NCI-H460 (cell line): ENCODE results near the gene RNF133. TPM values are rescaled to one million over a fixed set of nuclear protein-coding genes. Genes with fewer than 3 reads are reported as not detected.

Experiments used
- small RNA-seq, 2 experiments: library from RNA; depleted of rRNA; stranded (forward); fragments of <200 nt; gene quantifications; one replicate each; pipeline ENCODE3, GENCODE V24; 2014
- total RNA-seq: library from RNA; depleted of rRNA; stranded (reverse); fragments of >200 nt; shearing (Covaris generic); gene quantifications from 2 replicates; pipeline ENCODE4 v1.2.3, GENCODE V29; 2014; rRNA removed

Gene RNF133
- total RNA-seq, 1 experiment from 2014 or later, result 0.40 TPM

Small RNA genes within 50 kb of the gene (small RNA-seq; reads per million reads assigned to genes)
- gene AC006463.1, result 0 reads per million in 2 experiments

Other genes starting within 250 kb of the RNF133 start
- 0.25 TPM in 1 of 2 replicates, not detected in the other for gene RNF148, start 3.8 kb upstream of the RNF133 start, total RNA-seq
- 17.2 and 18.0 TPM in 2 replicates for gene CADPS2, start 187.3 kb upstream of the RNF133 start, total RNA-seq